Heart left ventricle (tissue), 13 donors: ENCODE data around the gene HNRNPR.

Experiments
- CTCF ChIP-seq, 12 donors: fragments of 200-600 bp; sonication (generic) in 4 of 12; IDR thresholded peaks; one replicate each; pipeline versions ENCODE4 v1.5.0 to v1.8.0; 2018 to 2022; ENCODE audit warnings: antibody characterized with exemption in 12 of 12, mild to moderate bottlenecking in 5 of 12
- POLR2A ChIP-seq, 2 donors: fragments of 450-650 bp; IDR thresholded peaks; one replicate each; pipeline ENCODE4 v1.6.1; 2017; ENCODE audit warnings: antibody characterized with exemption in 2 of 2, mild to moderate bottlenecking in 2 of 2, moderate library complexity in 2 of 2
- donor health status: ischemic (EF 13 %, LVEDD 7.1; RV severe dilation, severe dysfunction).
- donor health status: DM: no; HTN: yes; CAD: no.
- donor health status: DM: no; HTN: no; CAD: no.
- donor health status: ischemic (EF 25% LVEDD 6.9; RV normal size, moderate dysfunction).
- donor health status: ischemic (EF 25% LVEDD 5.7; RV mildly dilated, moderate dysfunction).
- donor health status: ischemic (EF 35%, LVEDD 5.7; RV mildly dilated, moderate dysfunction).
- donor health status: nonischemic (EF 11% LVEDD 7.7; RV severe dilation, severe dysfunction).
- donor health status: DM: yes; HTN: yes; CAD: no.
- donor health status: PGD.
- donor health status: ischemic (EF 29% LVEDD 5.4; RV normal size, mild dysfunction).
- donor health status: nonischemic (EF 23%, LVEDD 6.1; RV moderate dilation, normal function).

- TF ChIP-seq CTCF (IDR thresholded peaks at IDR 0.05) (no peak), POLR2A (IDR thresholded peaks at IDR 0.05) (no peak)
Measured at GRCh38 chr1:23290836-23291565, 53.1 kb downstream of the HNRNPR start.
